Measurements from ENCODE around the gene BMX. TPM values are rescaled to one million over a fixed set of nuclear protein-coding genes. Genes with fewer than 3 reads are reported as not detected.
A peak's percentile ranks its signal among the peaks of the same experiment; 100 is the strongest.

BMX gene
- total and polyA plus RNA-seq, 9 of the 15 experiments (the other 6 are each of a cell fraction or from before 2014, with no cell fraction given), result 0.45 to 4.2 (median 1.8) TPM

- TF ChIP-seq REST (IDR thresholded peaks at IDR 0.05; ENCODE audit: borderline replicate concordance) (peak; percentile 64; the same call in 1 of the 2 replicates), REST (CRISPR knock-in tag; IDR thresholded peaks at IDR 0.05; ENCODE audit: low read depth) (no peak), CTBP1 (IDR thresholded peaks at IDR 0.05; ENCODE audit: borderline replicate concordance) (no peak)
Measured at GRCh38 chrX:15468036-15468435, 32.6 kb upstream of the BMX start (continued).
